ENCODE data around the gene LBX2. TPM values are rescaled to one million over a fixed set of nuclear protein-coding genes. Genes with fewer than 3 reads are reported as not detected.

LBX2 gene
- total and polyA plus RNA-seq, 9 of the 15 experiments (the other 6 are each of a cell fraction or from before 2014, with no cell fraction given) = 0.39 to 6.2 (median 1.8) TPM; not detected in 1

- TF ChIP-seq ZBTB5 (IDR thresholded peaks at IDR 0.05) = no peak
- no peak for TF ChIP-seq ZNF184 (CRISPR knock-in tag; IDR thresholded peaks at IDR 0.05)
- peak; percentile 37 for TF ChIP-seq BHLHE40 (IDR thresholded peaks at IDR 0.05; ENCODE audit: low read length)
- peak; percentile 100 for TF ChIP-seq ZBTB40 (IDR thresholded peaks at IDR 0.05)
- no peak for TF ChIP-seq ZBTB40 (CRISPR knock-in tag; IDR thresholded peaks at IDR 0.05)
- peak; percentile 100 for TF ChIP-seq ELF2 (CRISPR knock-in tag; IDR thresholded peaks at IDR 0.05)
- TF ChIP-seq NUFIP1 (IDR thresholded peaks at IDR 0.05; ENCODE audit: partially characterized antibody) = no peak
- no peak for TF ChIP-seq ADNP (tag; IDR thresholded peaks at IDR 0.05)
- TF ChIP-seq CREM (IDR thresholded peaks at IDR 0.05; ENCODE audit: low read depth) = peak; percentile 90
- TF ChIP-seq HIVEP1 (CRISPR knock-in tag; IDR thresholded peaks at IDR 0.05) = peak; percentile 61; the same call in 1 of the 2 replicates
- no peak for TF ChIP-seq SMARCA4 (IDR thresholded peaks at IDR 0.05)
- peak; percentile 50; the same call in 1 of the 2 replicates for TF ChIP-seq ZNF384 (IDR thresholded peaks at IDR 0.05; ENCODE audit: low read depth, low read length)
- TF ChIP-seq RNF219 (CRISPR knock-in tag; IDR thresholded peaks at IDR 0.05) = no peak
- TF ChIP-seq TGIF2 (CRISPR knock-in tag; IDR thresholded peaks at IDR 0.05) = no peak
- TF ChIP-seq ZBTB8A (IDR thresholded peaks at IDR 0.05; ENCODE audit: partially characterized antibody) = no peak
Measured at GRCh38 chr2:74454654-74455511, 44.5 kb downstream of the LBX2 start, which contains the start of gene INO80B (continued).

All from K562 (cell line).